MM.1S (cell line): ENCODE measurements around the gene MICU1.

Experiments
- DNase-seq: peaks from one replicate; pipeline ENCODE4 v3.0.0-alpha.2; 2015
- H2AFZ ChIP-seq: fragments of 300-600 bp; sonication (generic); 2 replicates; pipeline ENCODE4 v1.6.0; 2016; ENCODE audit warnings: antibody characterized with exemption, low read length
- H3F3A ChIP-seq: fragments of 300-600 bp; sonication (generic); 2 replicates; pipeline ENCODE4 v1.6.1; 2016; ENCODE audit warnings: mild to moderate bottlenecking, antibody characterized with exemption, low read length, moderate library complexity, mixed read lengths; ENCODE audit not compliant: insufficient read depth
- H3K27ac ChIP-seq: fragments of 300-600 bp; sonication (generic); 2 replicates; pipeline ENCODE4 v1.5.1; 2016; ENCODE audit warnings: mild to moderate bottlenecking, low read length
- H3K27me3 ChIP-seq: fragments of 300-600 bp; sonication (generic); replicated peaks from 2 replicates; pipeline ENCODE4 v1.6.0; 2016; ENCODE audit warnings: low read length; ENCODE audit not compliant: insufficient read depth
- H3K36me3 ChIP-seq: fragments of 300-600 bp; sonication (generic); replicated peaks from 2 replicates; pipeline ENCODE4 v1.6.1; 2016; ENCODE audit warnings: mild to moderate bottlenecking, low read length, mixed read lengths; ENCODE audit not compliant: insufficient read depth
- H3K4me1 ChIP-seq: fragments of 300-600 bp; sonication (generic); 2 replicates; pipeline ENCODE4 v1.6.1; 2016; ENCODE audit warnings: low read length, mixed read lengths
- H3K4me2 ChIP-seq: fragments of 300-600 bp; sonication (generic); 2 replicates; pipeline ENCODE4 v1.6.0; 2016; ENCODE audit warnings: low read depth, low read length
- H3K4me3 ChIP-seq: fragments of 300-600 bp; sonication (generic); 2 replicates; pipeline ENCODE4 v1.5.1; 2016; ENCODE audit warnings: low read length, mixed read lengths
- H3K79me2 ChIP-seq: fragments of 300-600 bp; sonication (generic); 2 replicates; pipeline ENCODE4 v1.6.1; 2016; ENCODE audit warnings: mixed run types, low read length, mixed read lengths
- H3K9ac ChIP-seq: fragments of 300-600 bp; sonication (generic); 2 replicates; pipeline ENCODE4 v1.6.1; 2016; ENCODE audit warnings: low read length, mixed read lengths
- H3K9me2 ChIP-seq: fragments of 300-600 bp; sonication (generic); replicated peaks from 2 replicates; pipeline ENCODE4 v1.6.1; 2016; ENCODE audit warnings: mild to moderate bottlenecking, low read length, mixed read lengths; ENCODE audit not compliant: insufficient read depth
- H3K9me3 ChIP-seq: fragments of 300-600 bp; sonication (generic); replicated peaks from 2 replicates; pipeline ENCODE4 v1.6.1; 2016; ENCODE audit warnings: mild to moderate bottlenecking, low read length, mixed read lengths; ENCODE audit not compliant: insufficient read depth
- H4K20me1 ChIP-seq: fragments of 300-600 bp; sonication (generic); 2 replicates; pipeline ENCODE4 v1.6.1; 2016; ENCODE audit warnings: mild to moderate bottlenecking, low read length, moderate library complexity, mixed read lengths; ENCODE audit not compliant: insufficient read depth
- EZH2 ChIP-seq: fragments of 300-600 bp; sonication (generic); optimal IDR thresholded peaks from 2 replicates; pipeline ENCODE3; 2017; ENCODE audit warnings: low read depth, mild to moderate bottlenecking, antibody characterized with exemption, low read length, mixed read lengths
- EZH2phosphoT487 ChIP-seq: fragments of 300-600 bp; sonication (generic); IDR thresholded peaks from 2 replicates; pipeline ENCODE4 v1.6.1; 2018; ENCODE audit warnings: antibody characterized with exemption, low read length
- TF ChIP-seq, protein P1 (sequence below): fragments of 300-600 bp; sonication (generic); IDR thresholded peaks from 2 replicates; pipeline ENCODE4 v1.5.1; 2016; ENCODE audit warnings: antibody characterized with exemption, low read length, mixed read lengths

The MICU1 gene

DNA sequence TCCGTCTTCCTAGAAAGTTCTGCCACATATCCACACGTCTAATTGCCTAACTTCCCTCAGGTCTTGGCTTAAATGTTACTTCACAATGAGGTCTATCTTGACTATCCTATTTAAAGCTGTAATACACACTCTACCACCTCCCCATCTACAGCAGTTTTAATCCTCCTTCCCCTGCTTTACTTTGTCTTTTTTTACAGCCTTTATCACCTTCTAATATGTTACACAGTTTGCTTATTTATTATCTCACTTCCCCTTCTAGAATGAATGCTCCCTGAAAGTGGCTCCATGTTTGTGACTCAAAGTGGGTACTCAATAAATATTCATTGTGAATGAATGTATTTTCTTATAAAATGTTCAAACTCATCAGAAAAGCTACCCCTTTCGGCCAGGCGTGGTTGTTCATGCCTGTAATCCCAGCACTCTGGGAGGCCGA lies 13.6 kb upstream of the MICU1 start:
- H4K20me1 ChIP-seq, result no peaks in the 10 kb centered on the region
- no peaks in the 10 kb centered on the region for H3K79me2 ChIP-seq
- no peak overlapping the region for H3K27ac ChIP-seq
- H3K4me1 ChIP-seq, result no peaks in the 10 kb centered on the region
- no peaks in the 10 kb centered on the region for H3K9me2 ChIP-seq
- H3K4me2 ChIP-seq, result no peak overlapping the region
- H3F3A ChIP-seq, result no peaks in the 10 kb centered on the region
- no peaks in the 10 kb centered on the region for H3K27me3 ChIP-seq
- DNase-seq, result no peak
- H3K36me3 ChIP-seq, result no peaks in the 10 kb centered on the region
- no peak for TF ChIP-seq EZH2phosphoT487
- H3K4me3 ChIP-seq, result no peak overlapping the region
- no peak overlapping the region for H2AFZ ChIP-seq
- no peak overlapping the region for H3K9ac ChIP-seq
- H3K9me3 ChIP-seq, result no peaks in the 10 kb centered on the region

DNA sequence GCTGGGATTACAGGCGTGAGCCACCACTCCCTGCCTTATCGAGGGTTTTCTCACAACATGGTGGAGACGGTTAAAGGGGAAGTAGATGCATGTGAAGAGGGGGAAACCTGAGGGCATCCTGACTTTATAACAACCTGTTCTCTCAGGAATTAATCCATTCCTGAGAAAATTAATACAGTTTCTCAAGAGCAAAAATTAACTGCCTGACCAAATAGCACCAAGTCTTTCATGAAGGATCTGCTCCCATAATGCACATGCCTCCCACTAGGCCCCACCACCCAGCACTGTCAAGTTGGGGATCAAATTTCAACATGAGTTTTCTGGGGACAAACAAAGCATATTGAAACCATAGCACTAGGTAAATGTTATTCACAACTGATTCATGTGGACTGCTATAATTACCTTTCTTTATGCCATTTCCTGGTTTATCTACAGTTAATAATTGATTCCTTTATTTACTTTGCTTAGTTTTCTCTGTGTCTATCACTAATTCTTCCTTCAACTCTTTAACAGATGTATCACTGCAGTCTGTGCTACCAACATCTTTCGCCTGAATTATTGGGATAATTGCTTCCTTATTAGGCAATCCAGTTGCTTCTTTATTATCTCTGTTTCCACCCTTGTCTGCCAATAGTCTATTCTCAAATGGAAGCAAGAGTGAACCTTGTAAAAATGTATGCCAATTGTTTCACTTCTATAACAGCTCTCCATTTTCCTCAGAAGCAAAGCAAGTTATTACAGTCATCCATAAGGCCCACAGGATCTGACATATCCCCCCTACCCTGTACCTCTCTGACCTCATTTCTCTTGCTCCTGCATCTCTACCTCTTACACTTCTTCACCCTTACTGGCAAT lies 12.9 kb upstream of the MICU1 start:
- H3K9me3 ChIP-seq, result no peaks in the 10 kb centered on the region
- H3K4me2 ChIP-seq, result no peak overlapping the region
- no peak for TF ChIP-seq EZH2phosphoT487
- no peak for TF ChIP-seq EZH2
- TF ChIP-seq, protein P1, sequence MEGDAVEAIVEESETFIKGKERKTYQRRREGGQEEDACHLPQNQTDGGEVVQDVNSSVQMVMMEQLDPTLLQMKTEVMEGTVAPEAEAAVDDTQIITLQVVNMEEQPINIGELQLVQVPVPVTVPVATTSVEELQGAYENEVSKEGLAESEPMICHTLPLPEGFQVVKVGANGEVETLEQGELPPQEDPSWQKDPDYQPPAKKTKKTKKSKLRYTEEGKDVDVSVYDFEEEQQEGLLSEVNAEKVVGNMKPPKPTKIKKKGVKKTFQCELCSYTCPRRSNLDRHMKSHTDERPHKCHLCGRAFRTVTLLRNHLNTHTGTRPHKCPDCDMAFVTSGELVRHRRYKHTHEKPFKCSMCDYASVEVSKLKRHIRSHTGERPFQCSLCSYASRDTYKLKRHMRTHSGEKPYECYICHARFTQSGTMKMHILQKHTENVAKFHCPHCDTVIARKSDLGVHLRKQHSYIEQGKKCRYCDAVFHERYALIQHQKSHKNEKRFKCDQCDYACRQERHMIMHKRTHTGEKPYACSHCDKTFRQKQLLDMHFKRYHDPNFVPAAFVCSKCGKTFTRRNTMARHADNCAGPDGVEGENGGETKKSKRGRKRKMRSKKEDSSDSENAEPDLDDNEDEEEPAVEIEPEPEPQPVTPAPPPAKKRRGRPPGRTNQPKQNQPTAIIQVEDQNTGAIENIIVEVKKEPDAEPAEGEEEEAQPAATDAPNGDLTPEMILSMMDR, result no peak
- H3K27me3 ChIP-seq, result no peaks in the 10 kb centered on the region
- no peak overlapping the region for H3K4me3 ChIP-seq
- no peaks in the 10 kb centered on the region for H3K4me1 ChIP-seq
- H4K20me1 ChIP-seq, result no peaks in the 10 kb centered on the region
- no peak overlapping the region for H3K9ac ChIP-seq
- no peaks in the 10 kb centered on the region for H3K79me2 ChIP-seq
- no peaks in the 10 kb centered on the region for H3K9me2 ChIP-seq
- H3K36me3 ChIP-seq, result no peaks in the 10 kb centered on the region
- no peaks in the 10 kb centered on the region for H3F3A ChIP-seq
- no peak overlapping the region for H2AFZ ChIP-seq
- DNase-seq, result no peak
- no peak overlapping the region for H3K27ac ChIP-seq

DNA sequence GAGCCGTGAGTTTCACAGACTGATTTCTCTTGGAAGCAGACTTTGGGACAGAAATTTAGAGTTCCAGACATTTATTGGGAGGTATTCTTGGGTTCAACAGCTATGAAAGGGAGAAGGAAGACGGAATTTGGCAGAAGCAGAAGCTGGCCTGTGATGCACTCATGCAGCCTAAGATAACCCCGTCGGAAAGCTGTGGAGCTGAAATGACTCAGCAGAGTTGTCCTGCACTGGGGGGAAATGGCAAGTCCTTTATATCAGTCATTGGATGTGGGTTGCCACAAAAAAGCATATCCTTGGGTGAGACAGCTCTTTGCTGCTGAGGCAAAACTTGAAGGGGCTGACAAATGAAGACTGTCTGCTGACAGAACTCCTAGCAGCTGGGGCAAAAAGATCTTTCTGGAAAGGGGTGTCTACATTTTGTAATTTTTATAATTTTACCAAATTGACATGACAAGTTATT lies 11.5 kb upstream of the MICU1 start:
- no peak overlapping the region for H3K4me2 ChIP-seq
- no peaks in the 10 kb centered on the region for H3K79me2 ChIP-seq
- no peaks in the 10 kb centered on the region for H3K9me3 ChIP-seq
- no peaks in the 10 kb centered on the region for H3K4me1 ChIP-seq
- H3K9me2 ChIP-seq, result no peaks in the 10 kb centered on the region
- no peaks in the 10 kb centered on the region for H4K20me1 ChIP-seq
- TF ChIP-seq, protein P1, result no peak
- TF ChIP-seq EZH2 (no peak), EZH2phosphoT487 (no peak)
- no peak overlapping the region for H3K9ac ChIP-seq
- no peaks in the 10 kb centered on the region for H3K27me3 ChIP-seq
- no peak overlapping the region for H2AFZ ChIP-seq
- no peak overlapping the region for H3K4me3 ChIP-seq
- H3K27ac ChIP-seq, result no peak overlapping the region
- H3K36me3 ChIP-seq, result no peaks in the 10 kb centered on the region
- no peaks in the 10 kb centered on the region for H3F3A ChIP-seq
- no peak for DNase-seq

DNA sequence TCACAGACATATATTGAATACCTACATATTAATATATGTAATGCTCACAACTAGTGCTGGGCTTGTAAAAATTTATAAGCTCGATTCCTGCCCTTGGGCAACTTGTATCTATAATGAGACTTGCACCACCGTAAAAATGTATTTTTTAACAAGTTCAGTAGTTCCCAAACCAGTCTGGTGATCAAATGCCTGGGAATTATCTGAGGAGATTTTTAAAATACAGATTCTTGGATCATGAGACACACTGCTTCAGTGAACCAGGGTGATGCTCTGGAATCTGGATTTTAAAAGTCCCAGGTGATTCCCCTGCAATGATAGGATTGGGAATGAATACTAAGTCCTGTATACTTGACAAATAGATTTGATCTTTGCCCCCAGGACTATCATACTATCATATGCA lies 4.3 kb upstream of the MICU1 start:
- H3K4me1 ChIP-seq, result no peaks in the 10 kb centered on the region
- no peak overlapping the region for H3K4me2 ChIP-seq
- no peak overlapping the region for H3K4me3 ChIP-seq
- TF ChIP-seq, protein P1, result no peak
- TF ChIP-seq EZH2 (no peak), EZH2phosphoT487 (no peak)
- H3K79me2 ChIP-seq, result peaks cover 6% of the 10 kb centered on the region
- no peaks in the 10 kb centered on the region for H3K9me3 ChIP-seq
- no peaks in the 10 kb centered on the region for H4K20me1 ChIP-seq
- no peak for DNase-seq
- H3K27me3 ChIP-seq, result no peaks in the 10 kb centered on the region
- H3K9me2 ChIP-seq, result no peaks in the 10 kb centered on the region
- H3K9ac ChIP-seq, result no peak overlapping the region
- H3K27ac ChIP-seq, result no peak overlapping the region
- H2AFZ ChIP-seq, result no peak overlapping the region
- no peaks in the 10 kb centered on the region for H3K36me3 ChIP-seq
- H3F3A ChIP-seq, result peaks cover 5% of the 10 kb centered on the region
